A549 (cell line): Measurements from ENCODE around the gene PGLYRP1. TPM values are rescaled to one million over a fixed set of nuclear protein-coding genes. Genes with fewer than 3 reads are reported as not detected.

Experiments
- ATAC-seq, 2 experiments: fragments of 200-7000 bp in 1 of 2; fragments of >200 bp in 1 of 2; cut with Nextera tagmentation in 1 of 2; cut with Tn5 transposase in 1 of 2; 3 replicates each; pipeline versions ENCODE4 v1.8.0 to v1.9.1; 2018 to 2020; ENCODE audit warnings: mild to moderate bottlenecking in 1 of 2, moderate library complexity in 1 of 2
- CTCF ChIA-PET: fragments of 300-600 bp; sonication (Branson Sonifier 250); formaldehyde crosslinking; extraction: SDS; loops from one replicate; lab custom pipeline; 2021; ENCODE audit warnings: antibody characterized with exemption, inconsistent platforms; lab: Yijun Ruan, JAX
- POLR2A ChIA-PET: fragments of 350-600 bp; formaldehyde crosslinking; extraction: SDS; loops from one replicate; lab custom pipeline; 2021; ENCODE audit warnings: antibody characterized with exemption, inconsistent platforms; lab: Yijun Ruan, JAX
- DNase-seq, 2 experiments: peaks; one replicate each; pipeline versions ENCODE4 v3.0.0 to v3.0.0-alpha.2; 2011 to 2016; ENCODE audit warnings: low read depth in 1 of 2, low spot score in 1 of 2
- FAIRE-seq: peaks from 2 replicates; lab custom pipeline; 2011; peaks lifted over from hg19 to GRCh38; lab: Jason Lieb, UNC
- H3K27ac ChIP-seq, 2 experiments: fragments of >200 bp; sonication (Bioruptor Twin); formaldehyde crosslinking; 3 replicates each; pipeline ENCODE4 v1.5.1; 2016 to 2017
- H3K4me1 ChIP-seq: fragments of >200 bp; sonication (Bioruptor Twin); formaldehyde crosslinking; 3 replicates; pipeline ENCODE4 v1.6.1; 2016
- H3K4me2 ChIP-seq: fragments of >200 bp; sonication (Bioruptor Twin); formaldehyde crosslinking; 3 replicates; pipeline ENCODE4 v1.6.1; 2016
- H3K4me3 ChIP-seq: fragments of >200 bp; sonication (Bioruptor Twin); formaldehyde crosslinking; 3 replicates; pipeline ENCODE4 v1.5.1; 2016
- H3K9me3 ChIP-seq: fragments of >200 bp; sonication (Bioruptor Twin); formaldehyde crosslinking; 3 replicates; pipeline ENCODE4 v1.6.1; 2016
- CBX8 ChIP-seq: fragments of 200-600 bp; sonication (generic); IDR thresholded peaks from 2 replicates; pipeline ENCODE4 v1.6.1; 2016
- CHD2 ChIP-seq: fragments of 150-350 bp; IDR thresholded peaks from 2 replicates; pipeline ENCODE4 v1.6.1; 2014; ENCODE audit warnings: low read length; ENCODE audit not compliant: partially characterized antibody
- EHMT2 ChIP-seq: fragments of 200-600 bp; sonication (generic); IDR thresholded peaks from 2 replicates; pipeline ENCODE4 v1.6.1; 2016; ENCODE audit warnings: antibody characterized with exemption, low read depth, mild to moderate bottlenecking, moderate library complexity
- EP300 ChIP-seq, 2 experiments: fragments of >200 bp; sonication (Bioruptor Twin); formaldehyde crosslinking; IDR thresholded peaks; 2 replicates in 1 of 2; 3 replicates in 1 of 2; pipeline ENCODE4 v1.6.1; 2016 to 2017
- FOXS1 ChIP-seq: fragments of 250-450 bp; sonication (Bioruptor Pico); IDR thresholded peaks from 2 replicates; pipeline ENCODE4 v1.5.0; 2020; ENCODE audit warnings: mild to moderate bottlenecking, moderate library complexity
- GATA3 ChIP-seq: IDR thresholded peaks from 2 replicates; pipeline ENCODE4 v1.6.1; 2012; ENCODE audit warnings: borderline replicate concordance
- HEYL ChIP-seq: fragments of 250-450 bp; sonication (Bioruptor Pico); IDR thresholded peaks from 2 replicates; pipeline ENCODE4 v1.8.0; 2021; ENCODE audit warnings: mild to moderate bottlenecking, moderate library complexity
- HOXB5 ChIP-seq: fragments of 250-450 bp; sonication (Bioruptor Pico); IDR thresholded peaks from 2 replicates; pipeline ENCODE4 v1.5.0; 2020; ENCODE audit warnings: mild to moderate bottlenecking, moderate library complexity
- JUNB ChIP-seq: fragments of >200 bp; sonication (Bioruptor Twin); formaldehyde crosslinking; IDR thresholded peaks from 2 replicates; pipeline ENCODE4 v1.6.1; 2016
- KDM1A ChIP-seq: fragments of 200-600 bp; sonication (generic); IDR thresholded peaks from 2 replicates; pipeline ENCODE4 v1.6.1; 2016; ENCODE audit warnings: low read depth, mild to moderate bottlenecking
- KDM5A ChIP-seq: fragments of 200-600 bp; sonication (generic); IDR thresholded peaks from 2 replicates; pipeline ENCODE4 v1.6.1; 2016; ENCODE audit warnings: antibody characterized with exemption, mild to moderate bottlenecking
- MAFK ChIP-seq: fragments of 450-650 bp; IDR thresholded peaks from 2 replicates; pipeline ENCODE4 v1.6.1; 2014; ENCODE audit not compliant: partially characterized antibody
- PHF8 ChIP-seq: fragments of 200-600 bp; sonication (generic); IDR thresholded peaks from 2 replicates; pipeline ENCODE4 v1.6.1; 2016; ENCODE audit warnings: low read depth, mild to moderate bottlenecking, antibody characterized with exemption, moderate library complexity, borderline replicate concordance
- REST ChIP-seq: fragments of 200-600 bp; sonication (generic); IDR thresholded peaks from 2 replicates; pipeline ENCODE4 v1.6.1; 2016; ENCODE audit warnings: antibody characterized with exemption, mild to moderate bottlenecking, moderate library complexity
- WGBS: methylation state at CpG from one replicate; pipeline ENCODE4 v1.1.6; 2017; ENCODE audit errors: missing lambda C conversion rate; 5-methylcytosine and 5-hydroxymethylcytosine counted together
- polyA plus RNA-seq, 4 experiments: library from polyadenylated mRNA; depleted of rRNA in 3 of 4; stranded (reverse); fragments of >200 nt; fragmentation: RNase III in 1 of 4; extraction: RNeasy Plus Mini Kit Qiagen cat#74134 plus additional on column Dnase treatment in 1 of 4; gene quantifications; 2 replicates in 3 of 4; 3 replicates in 1 of 4; pipeline ENCODE4 v1.2.3, GENCODE V29; 2011 to 2017
- TF ChIP-seq, protein P1 (sequence below): fragments of 250-450 bp; sonication (Bioruptor Pico); IDR thresholded peaks from 2 replicates; pipeline ENCODE4 v1.5.0; 2021; ENCODE audit warnings: mild to moderate bottlenecking, moderate library complexity, borderline replicate concordance
- TF ChIP-seq, protein P2 (sequence below): fragments of 250-450 bp; sonication (Bioruptor Pico); IDR thresholded peaks from 2 replicates; pipeline ENCODE4 v1.5.0; 2020; ENCODE audit warnings: low read depth, mild to moderate bottlenecking, moderate library complexity

The PGLYRP1 gene
- polyA plus RNA-seq, 2 of the 4 experiments (the other 2 are of a cell fraction) = not detected

DNA sequence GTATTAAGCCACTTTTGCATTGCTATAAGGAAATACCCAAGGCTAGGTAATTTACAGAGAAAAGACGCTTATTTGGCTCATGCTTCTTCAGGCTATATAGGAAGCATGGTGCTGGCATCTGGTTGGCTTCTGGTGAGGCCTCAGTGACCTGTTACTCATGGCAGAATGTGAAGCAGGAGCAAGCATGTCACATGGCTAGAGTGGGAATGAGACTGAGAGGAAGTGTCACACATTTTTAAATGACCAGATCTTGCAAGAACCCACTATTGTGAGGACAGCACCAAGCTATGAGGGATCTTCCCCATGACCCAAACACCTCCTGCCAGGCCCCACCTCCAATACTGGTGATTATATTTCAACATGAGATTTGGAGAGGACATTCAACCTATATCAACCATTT, 43.6 kb upstream of the PGLYRP1 start (continued):
- TF ChIP-seq HOXB5 (CRISPR knock-in tag) (no peak), HEYL (CRISPR knock-in tag) (no peak), FOXS1 (CRISPR knock-in tag) (no peak), MAFK (no peak), KDM5A (no peak), EHMT2 (no peak), KDM1A (no peak)

- DNase-seq (peak in 1 of 2 experiments; percentile 16), FAIRE-seq (peak; percentile 13), ATAC-seq (no peak)
- Histone ChIP-seq H3K9me3 (no peaks in the 10 kb centered on the region), H3K4me2 (peak overlapping the region; percentile 3; the same call in 1 of the 3 replicates), H3K27ac (peak overlapping the region; percentile 45 to 89), H3K4me1 (peaks cover 47% of the 10 kb centered on the region), H3K4me3 (no peak overlapping the region)
- ChIA-PET POLR2A (interaction anchor here (0.8 kb wide), 1 partner anchor 12 kb away, joined by 3 read pairs; no protein-coding TSS in a partner anchor), CTCF (interaction anchor here (1.0 to 36.0 kb wide), 7 partner anchors 11 to 330 kb away, joined by 3 to 713 read pairs (median 6); no protein-coding TSS in a partner anchor)
- TF ChIP-seq PHF8 (no peak), GATA3 (peak; percentile 48; the same call in 1 of the 2 replicates), JUNB (0 out of 2 replicates have a peak, but pooled peaks have one; percentile 12), EP300 (IDR thresholded peaks at IDR 0.05) (peak in 1 of 2 experiments; percentile 33; a peak in 1 of 5 replicates)
- WGBS = 35% methylated on average over 7 of the region's 7 CpGs
Measured at GRCh38 chr19:46065486-46066071, 42.7 kb upstream of the PGLYRP1 start.

DNA sequence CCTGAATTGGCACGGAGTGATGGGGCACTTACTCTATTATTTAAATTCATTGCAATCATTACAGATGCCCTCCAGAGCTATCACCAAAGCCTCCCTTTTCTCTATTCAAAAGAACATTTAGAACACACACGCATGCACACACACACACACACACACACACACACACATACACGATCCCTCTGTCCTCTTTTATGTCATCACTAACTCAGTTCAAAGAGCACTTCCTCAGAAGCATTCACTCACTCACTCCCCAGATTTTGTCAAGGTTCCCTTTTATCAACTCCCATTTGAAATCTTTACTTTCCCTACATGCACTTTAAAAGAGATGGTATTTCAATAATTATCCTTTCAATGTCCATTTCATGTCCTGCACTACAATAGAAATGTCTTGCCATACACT, 40.3 kb upstream of the PGLYRP1 start:
- Histone ChIP-seq H3K27ac (no peak overlapping the region; a peak in 1 of 6 replicates), H3K9me3 (no peaks in the 10 kb centered on the region), H3K4me2 (no peak overlapping the region), H3K4me3 (no peak overlapping the region), H3K4me1 (peaks cover 27% of the 10 kb centered on the region)
- no peak for DNase-seq
- no peak for FAIRE-seq
- no peak for ATAC-seq
- 57% methylated on average over 3 of the region's 3 CpGs for WGBS
- CTCF ChIA-PET = interaction anchor here (1.7 to 36.0 kb wide), 4 partner anchors 16 to 202 kb away, joined by 4 to 713 read pairs (median 238); no protein-coding TSS in a partner anchor
- TF ChIP-seq, protein P1, sequence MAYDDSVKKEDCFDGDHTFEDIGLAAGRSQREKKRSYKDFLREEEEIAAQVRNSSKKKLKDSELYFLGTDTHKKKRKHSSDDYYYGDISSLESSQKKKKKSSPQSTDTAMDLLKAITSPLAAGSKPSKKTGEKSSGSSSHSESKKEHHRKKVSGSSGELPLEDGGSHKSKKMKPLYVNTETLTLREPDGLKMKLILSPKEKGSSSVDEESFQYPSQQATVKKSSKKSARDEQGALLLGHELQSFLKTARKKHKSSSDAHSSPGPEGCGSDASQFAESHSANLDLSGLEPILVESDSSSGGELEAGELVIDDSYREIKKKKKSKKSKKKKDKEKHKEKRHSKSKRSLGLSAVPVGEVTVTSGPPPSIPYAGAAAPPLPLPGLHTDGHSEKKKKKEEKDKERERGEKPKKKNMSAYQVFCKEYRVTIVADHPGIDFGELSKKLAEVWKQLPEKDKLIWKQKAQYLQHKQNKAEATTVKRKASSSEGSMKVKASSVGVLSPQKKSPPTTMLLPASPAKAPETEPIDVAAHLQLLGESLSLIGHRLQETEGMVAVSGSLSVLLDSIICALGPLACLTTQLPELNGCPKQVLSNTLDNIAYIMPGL (CRISPR knock-in tag) = no peak
- TF ChIP-seq, protein P2, sequence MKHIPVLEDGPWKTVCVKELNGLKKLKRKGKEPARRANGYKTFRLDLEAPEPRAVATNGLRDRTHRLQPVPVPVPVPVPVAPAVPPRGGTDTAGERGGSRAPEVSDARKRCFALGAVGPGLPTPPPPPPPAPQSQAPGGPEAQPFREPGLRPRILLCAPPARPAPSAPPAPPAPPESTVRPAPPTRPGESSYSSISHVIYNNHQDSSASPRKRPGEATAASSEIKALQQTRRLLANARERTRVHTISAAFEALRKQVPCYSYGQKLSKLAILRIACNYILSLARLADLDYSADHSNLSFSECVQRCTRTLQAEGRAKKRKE (CRISPR knock-in tag) = no peak
- no peak for TF ChIP-seq CHD2
- POLR2A ChIA-PET = no interaction called here

DNA sequence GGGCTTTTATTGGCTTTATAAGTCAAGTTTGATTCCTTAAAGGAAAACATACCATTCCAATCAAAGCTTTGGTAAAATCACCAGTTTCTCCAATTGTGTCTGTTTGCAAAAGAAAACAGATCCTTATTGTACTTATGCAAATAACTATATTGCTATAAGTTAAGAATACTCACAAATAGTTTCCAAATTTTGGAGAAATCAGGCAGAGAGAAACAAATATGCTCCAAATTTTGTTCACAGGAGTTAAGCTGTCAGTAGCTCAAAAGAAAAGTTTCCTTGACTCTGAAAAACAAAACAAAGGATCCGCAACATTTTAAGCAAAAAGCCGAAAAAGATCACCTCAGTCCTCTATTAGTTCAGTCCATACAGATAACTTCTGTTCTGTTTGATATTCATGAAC, 37.2 kb upstream of the PGLYRP1 start:
- H3K4me1 ChIP-seq = peaks cover 9% of the 10 kb centered on the region
- 51% methylated on average over 2 of the region's 2 CpGs for WGBS
- FAIRE-seq = no peak
- H3K27ac ChIP-seq = no peak overlapping the region
- H3K9me3 ChIP-seq = no peaks in the 10 kb centered on the region
- ATAC-seq = no peak
- DNase-seq = no peak
- no peak overlapping the region for H3K4me3 ChIP-seq
- ChIA-PET CTCF (interaction anchor here (1.0 to 36.0 kb wide), 7 partner anchors 10 to 205 kb away, joined by 3 to 713 read pairs (median 5); partner anchors contain the start of gene PGLYRP1), POLR2A (no interaction called here)
- no peak overlapping the region for H3K4me2 ChIP-seq
- no peak for TF ChIP-seq REST
- peak; percentile 69; the same call in 1 of the 2 replicates for TF ChIP-seq CBX8
